ENCODE results near the gene FAT1. TPM values are rescaled to one million over a fixed set of nuclear protein-coding genes. Genes with fewer than 3 reads are reported as not detected.

The FAT1 gene, protein sequence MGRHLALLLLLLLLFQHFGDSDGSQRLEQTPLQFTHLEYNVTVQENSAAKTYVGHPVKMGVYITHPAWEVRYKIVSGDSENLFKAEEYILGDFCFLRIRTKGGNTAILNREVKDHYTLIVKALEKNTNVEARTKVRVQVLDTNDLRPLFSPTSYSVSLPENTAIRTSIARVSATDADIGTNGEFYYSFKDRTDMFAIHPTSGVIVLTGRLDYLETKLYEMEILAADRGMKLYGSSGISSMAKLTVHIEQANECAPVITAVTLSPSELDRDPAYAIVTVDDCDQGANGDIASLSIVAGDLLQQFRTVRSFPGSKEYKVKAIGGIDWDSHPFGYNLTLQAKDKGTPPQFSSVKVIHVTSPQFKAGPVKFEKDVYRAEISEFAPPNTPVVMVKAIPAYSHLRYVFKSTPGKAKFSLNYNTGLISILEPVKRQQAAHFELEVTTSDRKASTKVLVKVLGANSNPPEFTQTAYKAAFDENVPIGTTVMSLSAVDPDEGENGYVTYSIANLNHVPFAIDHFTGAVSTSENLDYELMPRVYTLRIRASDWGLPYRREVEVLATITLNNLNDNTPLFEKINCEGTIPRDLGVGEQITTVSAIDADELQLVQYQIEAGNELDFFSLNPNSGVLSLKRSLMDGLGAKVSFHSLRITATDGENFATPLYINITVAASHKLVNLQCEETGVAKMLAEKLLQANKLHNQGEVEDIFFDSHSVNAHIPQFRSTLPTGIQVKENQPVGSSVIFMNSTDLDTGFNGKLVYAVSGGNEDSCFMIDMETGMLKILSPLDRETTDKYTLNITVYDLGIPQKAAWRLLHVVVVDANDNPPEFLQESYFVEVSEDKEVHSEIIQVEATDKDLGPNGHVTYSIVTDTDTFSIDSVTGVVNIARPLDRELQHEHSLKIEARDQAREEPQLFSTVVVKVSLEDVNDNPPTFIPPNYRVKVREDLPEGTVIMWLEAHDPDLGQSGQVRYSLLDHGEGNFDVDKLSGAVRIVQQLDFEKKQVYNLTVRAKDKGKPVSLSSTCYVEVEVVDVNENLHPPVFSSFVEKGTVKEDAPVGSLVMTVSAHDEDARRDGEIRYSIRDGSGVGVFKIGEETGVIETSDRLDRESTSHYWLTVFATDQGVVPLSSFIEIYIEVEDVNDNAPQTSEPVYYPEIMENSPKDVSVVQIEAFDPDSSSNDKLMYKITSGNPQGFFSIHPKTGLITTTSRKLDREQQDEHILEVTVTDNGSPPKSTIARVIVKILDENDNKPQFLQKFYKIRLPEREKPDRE (N-terminal part only)
- total RNA-seq (100 to 1,000 TPM in 3 of 10 donors, 10 to 100 TPM in 7; 48.5 to 131 (median 82.8) TPM), polyA plus RNA-seq (10 to 100 TPM; 20.4 to 43.2 TPM)
- long read RNA-seq, donor 1, partial matches to known transcripts, result 0 of 8 reads
- long read RNA-seq, donor 1, other reads (novel, unspliced or antisense), result 7 of 8 reads
- long read RNA-seq, donor 2, partial matches to known transcripts, result 2 of 5 reads
- long read RNA-seq, donor 2, other reads (novel, unspliced or antisense), result 3 of 5 reads
- long read RNA-seq, donor 3, partial matches to known transcripts, result 2 of 10 reads
- long read RNA-seq, donor 3, other reads (novel, unspliced or antisense), result 6 of 10 reads

DNA sequence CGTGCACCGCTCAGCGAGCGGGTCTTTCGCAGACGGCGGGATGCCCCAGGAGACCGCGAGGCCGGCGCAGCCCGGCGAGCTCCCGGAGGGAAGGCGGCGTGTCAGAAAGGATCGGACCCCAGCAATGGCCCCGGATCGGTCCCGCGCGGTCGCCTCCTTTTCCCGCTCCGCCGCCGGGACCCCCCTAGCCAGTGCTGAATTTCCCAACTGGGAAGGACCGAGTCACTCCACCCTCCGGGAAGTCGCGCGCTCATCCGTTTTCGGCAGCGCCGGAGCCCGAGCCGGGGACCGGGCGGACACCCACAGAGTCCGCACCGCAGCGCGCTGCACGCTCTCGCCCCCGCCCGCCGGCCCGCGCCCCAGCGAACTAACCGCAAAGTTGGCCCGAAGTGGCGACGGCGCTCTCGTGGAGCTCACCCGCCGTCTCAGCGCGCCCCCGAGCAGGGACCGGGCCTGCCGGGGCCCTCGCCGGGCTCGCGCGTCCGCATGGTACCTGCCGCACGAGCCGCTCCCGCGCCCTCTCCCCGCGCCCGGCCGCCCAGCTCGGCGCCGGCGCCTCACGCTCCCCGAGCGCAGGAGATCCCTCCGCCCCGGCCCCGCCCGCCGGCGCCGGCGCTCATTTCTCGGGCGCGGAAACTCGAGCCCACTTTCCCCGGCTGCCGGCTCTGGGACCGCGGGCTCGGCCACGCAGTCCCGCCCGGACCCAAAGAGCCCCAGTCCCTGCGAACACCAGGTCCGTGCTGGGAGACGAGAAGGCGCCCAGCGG lies at the start of gene FAT1:
Gene FAT1, minus strand, starts transcription at position 565 of the 766 bp plus-strand sequence. CDS start 14,029 bp downstream, outside the sequence.
- H3K4me1 ChIP-seq, result peaks cover 0 to 32% (median 7%) of the 10 kb centered on the region in 9 donors
- no peaks in the 10 kb centered on the region for H3K36me3 ChIP-seq
- peak within 1 kb of the TSS; percentile 63 to 87 (median 78) for H3K4me3 ChIP-seq
- ATAC-seq, result peak; percentile 25 to 77 (median 50)
- peak; percentile 61 to 77 for DNase-seq
- TF ChIP-seq, protein P1, sequence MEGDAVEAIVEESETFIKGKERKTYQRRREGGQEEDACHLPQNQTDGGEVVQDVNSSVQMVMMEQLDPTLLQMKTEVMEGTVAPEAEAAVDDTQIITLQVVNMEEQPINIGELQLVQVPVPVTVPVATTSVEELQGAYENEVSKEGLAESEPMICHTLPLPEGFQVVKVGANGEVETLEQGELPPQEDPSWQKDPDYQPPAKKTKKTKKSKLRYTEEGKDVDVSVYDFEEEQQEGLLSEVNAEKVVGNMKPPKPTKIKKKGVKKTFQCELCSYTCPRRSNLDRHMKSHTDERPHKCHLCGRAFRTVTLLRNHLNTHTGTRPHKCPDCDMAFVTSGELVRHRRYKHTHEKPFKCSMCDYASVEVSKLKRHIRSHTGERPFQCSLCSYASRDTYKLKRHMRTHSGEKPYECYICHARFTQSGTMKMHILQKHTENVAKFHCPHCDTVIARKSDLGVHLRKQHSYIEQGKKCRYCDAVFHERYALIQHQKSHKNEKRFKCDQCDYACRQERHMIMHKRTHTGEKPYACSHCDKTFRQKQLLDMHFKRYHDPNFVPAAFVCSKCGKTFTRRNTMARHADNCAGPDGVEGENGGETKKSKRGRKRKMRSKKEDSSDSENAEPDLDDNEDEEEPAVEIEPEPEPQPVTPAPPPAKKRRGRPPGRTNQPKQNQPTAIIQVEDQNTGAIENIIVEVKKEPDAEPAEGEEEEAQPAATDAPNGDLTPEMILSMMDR (IDR thresholded peaks at IDR 0.05), result no peak
- H3K27me3 ChIP-seq, result peaks cover 0 to 74% (median 21%) of the 10 kb centered on the region in 7 donors
- intact Hi-C loops (cut with DNase I), result loop anchor here in 9 of 10 donors (1.0 to 10.0 kb wide), 7 partner anchors 47 to 221 kb away; no protein-coding TSS in a partner anchor
- H3K9me3 ChIP-seq, result peaks cover 0 to 25% (median 14%) of the 10 kb centered on the region in 11 donors
- 0 to 2% methylated on average over 76 to 112 of the region's 112 CpGs for WGBS, 2 donors
- H3K27ac ChIP-seq, result peak within 1 kb of the TSS; percentile 84 to 97 (median 90)

DNA sequence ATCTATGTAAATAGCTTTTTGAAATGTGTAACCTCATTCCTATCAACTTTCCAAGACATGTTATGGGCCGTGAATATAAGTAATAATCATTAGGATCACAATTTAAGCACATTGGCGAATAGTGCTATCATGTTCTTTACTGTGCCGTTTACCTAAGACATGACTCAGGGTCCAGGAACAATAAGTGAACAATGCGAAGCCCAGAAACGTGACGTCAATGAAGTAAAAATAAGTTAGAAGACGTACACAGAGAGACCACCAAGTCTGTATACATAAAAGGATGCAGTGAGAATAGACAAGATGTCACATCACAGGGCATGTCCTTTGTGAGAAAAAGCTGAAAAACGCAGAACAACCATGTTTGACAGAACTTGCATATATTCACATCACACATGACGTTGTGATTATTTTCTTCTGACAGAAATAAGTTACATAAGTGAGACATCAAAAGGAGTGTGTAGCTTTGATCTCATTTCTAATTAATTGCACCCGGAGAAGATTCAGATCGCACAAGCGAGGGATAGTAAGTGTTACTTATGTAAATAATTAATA lies 49.4 kb upstream of the FAT1 start:
- Histone ChIP-seq H3K9me3 (no peaks in the 10 kb centered on the region), H3K4me1 (no peaks in the 10 kb centered on the region), H3K27me3 (no peaks in the 10 kb centered on the region), H3K4me3 (no peak overlapping the region), H3K27ac (no peak overlapping the region), H3K36me3 (no peaks in the 10 kb centered on the region)
- DNase-seq (no peak), ATAC-seq (no peak)
- TF ChIP-seq, protein P1 (IDR thresholded peaks at IDR 0.05), result no peak
- intact Hi-C loops (cut with DNase I), result no loop called here
- 81% methylated on average over 12 of the region's 12 CpGs for WGBS, 2 donors

DNA sequence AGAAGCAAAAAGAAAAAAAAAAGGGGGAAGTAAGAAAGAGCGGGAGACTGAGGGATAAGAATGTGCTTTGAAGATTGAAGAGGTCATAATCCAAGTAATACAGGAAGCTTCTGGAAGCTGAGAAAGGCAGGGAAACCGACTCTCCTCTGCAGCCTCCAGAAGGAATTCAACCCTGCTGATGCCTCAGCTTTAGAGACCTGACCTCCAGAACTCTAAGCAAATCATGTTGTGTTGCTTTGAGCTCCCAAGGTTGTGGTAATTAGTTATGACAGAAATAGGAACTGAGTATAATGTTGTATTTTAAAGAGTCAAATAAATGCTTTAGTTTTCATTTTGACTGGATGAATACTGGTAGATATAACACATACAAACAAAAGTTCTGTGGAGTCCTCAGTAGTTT lies 48.0 kb upstream of the FAT1 start:
- ATAC-seq (no peak), DNase-seq (no peak)
- 55 to 71% methylated on average over 2 of the region's 2 CpGs for WGBS, 2 donors
- TF ChIP-seq, protein P1 (IDR thresholded peaks at IDR 0.05), result no peak
- Histone ChIP-seq H3K27ac (no peak overlapping the region), H3K4me3 (no peak overlapping the region), H3K9me3 (no peaks in the 10 kb centered on the region), H3K36me3 (no peaks in the 10 kb centered on the region), H3K27me3 (no peaks in the 10 kb centered on the region), H3K4me1 (no peaks in the 10 kb centered on the region)
- intact Hi-C loops (cut with DNase I), result no loop called here
